GM10266 (cell line): ENCODE results near the gene RITA1.

Experiments
- DNase-seq: peaks from one replicate; pipeline ENCODE4 v3.0.0; 2012; ENCODE audit errors: extremely low spot score
- TF ChIP-seq, protein P1 (sequence below): IDR thresholded peaks from 2 replicates; pipeline ENCODE4 v1.5.1; 2012; ENCODE audit warnings: mild to moderate bottlenecking, low read depth; ENCODE audit not compliant: control insufficient read depth, insufficient read depth; ENCODE audit errors: missing control alignments

Gene RITA1

DNA sequence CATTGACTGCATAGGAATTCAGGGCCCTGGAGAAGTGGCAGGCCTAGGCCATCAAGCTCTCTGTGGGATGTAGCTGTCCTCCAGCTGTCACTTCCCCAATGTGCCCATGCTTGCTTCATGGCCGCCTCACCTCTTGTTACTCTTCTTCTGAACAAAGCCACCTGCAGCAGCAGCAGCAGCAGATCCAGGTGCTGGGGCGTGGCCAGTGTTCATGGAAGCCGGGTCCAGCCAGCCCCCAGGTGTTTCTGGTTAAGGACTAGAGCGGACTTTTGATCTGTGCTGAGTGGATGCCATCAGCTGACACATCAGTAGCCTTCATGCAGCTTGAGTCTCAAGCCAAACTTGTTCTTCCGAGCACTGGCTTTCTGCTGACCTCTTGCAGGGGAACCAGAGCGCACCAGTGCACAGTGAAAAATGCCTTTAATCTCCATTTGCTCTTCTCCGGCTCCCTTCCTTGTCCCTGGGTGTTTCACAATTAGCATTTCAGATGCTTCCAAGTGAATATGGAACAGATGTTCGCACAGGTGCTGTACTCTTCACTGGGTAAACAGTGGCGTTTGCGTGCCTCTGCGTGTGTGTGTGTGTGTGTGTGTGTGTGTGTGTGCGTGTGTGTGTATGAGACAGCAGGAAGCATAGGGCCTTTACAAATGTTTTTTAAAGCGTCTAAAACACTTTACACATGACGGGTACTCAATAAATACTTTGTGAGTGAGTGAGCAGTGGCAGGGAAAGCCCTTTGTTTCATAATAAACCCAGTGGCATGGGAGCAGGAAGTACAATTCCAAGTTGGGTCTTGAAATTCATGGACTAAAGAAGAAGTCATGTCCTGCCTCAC is 55.9 kb downstream of the RITA1 start:
- no peak for DNase-seq
- TF ChIP-seq, protein P1, sequence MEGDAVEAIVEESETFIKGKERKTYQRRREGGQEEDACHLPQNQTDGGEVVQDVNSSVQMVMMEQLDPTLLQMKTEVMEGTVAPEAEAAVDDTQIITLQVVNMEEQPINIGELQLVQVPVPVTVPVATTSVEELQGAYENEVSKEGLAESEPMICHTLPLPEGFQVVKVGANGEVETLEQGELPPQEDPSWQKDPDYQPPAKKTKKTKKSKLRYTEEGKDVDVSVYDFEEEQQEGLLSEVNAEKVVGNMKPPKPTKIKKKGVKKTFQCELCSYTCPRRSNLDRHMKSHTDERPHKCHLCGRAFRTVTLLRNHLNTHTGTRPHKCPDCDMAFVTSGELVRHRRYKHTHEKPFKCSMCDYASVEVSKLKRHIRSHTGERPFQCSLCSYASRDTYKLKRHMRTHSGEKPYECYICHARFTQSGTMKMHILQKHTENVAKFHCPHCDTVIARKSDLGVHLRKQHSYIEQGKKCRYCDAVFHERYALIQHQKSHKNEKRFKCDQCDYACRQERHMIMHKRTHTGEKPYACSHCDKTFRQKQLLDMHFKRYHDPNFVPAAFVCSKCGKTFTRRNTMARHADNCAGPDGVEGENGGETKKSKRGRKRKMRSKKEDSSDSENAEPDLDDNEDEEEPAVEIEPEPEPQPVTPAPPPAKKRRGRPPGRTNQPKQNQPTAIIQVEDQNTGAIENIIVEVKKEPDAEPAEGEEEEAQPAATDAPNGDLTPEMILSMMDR = no peak
